GM12878 (cell line): ENCODE measurements around the gene MS4A14. TPM values are rescaled to one million over a fixed set of nuclear protein-coding genes. Genes with fewer than 3 reads are reported as not detected.

Experiments used
- BACH1 ChIP-seq: fragments of 450-650 bp; IDR thresholded peaks from 2 replicates; pipeline ENCODE4 v1.6.1; 2017; ENCODE audit warnings: mild to moderate bottlenecking, borderline replicate concordance
- BCL11A ChIP-seq: IDR thresholded peaks from 2 replicates; pipeline ENCODE4 v1.6.1; 2011; ENCODE audit warnings: low read depth, low read length
- CBX3 ChIP-seq: fragments of 200-600 bp; sonication (generic); IDR thresholded peaks from 2 replicates; pipeline ENCODE4 v1.6.1; 2016; ENCODE audit warnings: low read depth, borderline replicate concordance
- CEBPB ChIP-seq, 2 experiments: fragments of 150-350 bp in 1 of 2; IDR thresholded peaks; 2 replicates each; pipeline ENCODE4 v1.6.1; 2012 to 2014; ENCODE audit warnings: low read depth in 2 of 2, low read length in 2 of 2, borderline replicate concordance in 1 of 2, inconsistent platforms in 1 of 2
- CHD1 ChIP-seq: IDR thresholded peaks from 2 replicates; pipeline ENCODE4 v1.6.1; 2012; ENCODE audit warnings: low read depth, low read length, improper control_type of control experiment
- CHD4 ChIP-seq: fragments of 200-600 bp; sonication (generic); IDR thresholded peaks from 2 replicates; pipeline ENCODE4 v1.6.1; 2016; ENCODE audit warnings: mild to moderate bottlenecking
- GATAD2B ChIP-seq: fragments of 450-650 bp; conservative IDR thresholded peaks from 2 replicates; pipeline ENCODE4 v1.6.1; 2017; ENCODE audit warnings: low read depth, mild to moderate bottlenecking, moderate library complexity
- HDAC6 ChIP-seq: fragments of 200-600 bp; sonication (generic); IDR thresholded peaks from one replicate; pipeline ENCODE4 v1.8.0; 2017; ENCODE audit warnings: antibody characterized with exemption; ENCODE audit not compliant: unreplicated experiment
- IRF3 ChIP-seq: fragments of 450-650 bp; IDR thresholded peaks from 2 replicates; pipeline ENCODE4 v1.6.1; 2014; ENCODE audit warnings: mild to moderate bottlenecking
- MTA2 ChIP-seq: fragments of 450-650 bp; IDR thresholded peaks from 2 replicates; pipeline ENCODE4 v1.6.1; 2016; ENCODE audit warnings: low read depth, mild to moderate bottlenecking, moderate library complexity
- NR2C1 ChIP-seq: fragments of 450-650 bp; IDR thresholded peaks from 2 replicates; pipeline ENCODE4 v1.6.1; 2017; ENCODE audit warnings: antibody characterized with exemption, mild to moderate bottlenecking, moderate library complexity
- PAX5 ChIP-seq: IDR thresholded peaks from 2 replicates; pipeline ENCODE4 v1.6.1; 2011; ENCODE audit warnings: low read depth, low read length, borderline replicate concordance
- PML ChIP-seq: IDR thresholded peaks from 2 replicates; pipeline ENCODE4 v1.6.1; 2012; ENCODE audit warnings: low read length, inconsistent platforms
- POU2F2 ChIP-seq: IDR thresholded peaks from 3 replicates; pipeline ENCODE4 v1.6.1; 2011; ENCODE audit warnings: low read depth, mild to moderate bottlenecking, low read length, borderline replicate concordance
- RB1 ChIP-seq: fragments of 450-650 bp; formaldehyde crosslinking; IDR thresholded peaks from 2 replicates; pipeline ENCODE4 v1.6.1; 2017; ENCODE audit warnings: mild to moderate bottlenecking, borderline replicate concordance
- RELB ChIP-seq: fragments of 450-650 bp; IDR thresholded peaks from 2 replicates; pipeline ENCODE4 v1.6.1; 2017; ENCODE audit warnings: low read depth, mild to moderate bottlenecking, moderate library complexity
- SIX5 ChIP-seq: IDR thresholded peaks from 2 replicates; pipeline ENCODE4 v1.6.1; 2011; ENCODE audit warnings: mild to moderate bottlenecking, low read depth, low read length, moderate library complexity; ENCODE audit not compliant: severe bottlenecking
- SMARCA5 ChIP-seq: fragments of 450-650 bp; IDR thresholded peaks from 2 replicates; pipeline ENCODE4 v1.6.1; 2017; ENCODE audit warnings: mild to moderate bottlenecking
- SPI1 ChIP-seq: IDR thresholded peaks from 2 replicates; pipeline ENCODE4 v1.6.1; 2011; ENCODE audit warnings: low read depth, mild to moderate bottlenecking, low read length, moderate library complexity, borderline replicate concordance; ENCODE audit not compliant: insufficient read depth
- SUZ12 ChIP-seq: fragments of 200-600 bp; sonication (generic); IDR thresholded peaks from one replicate; pipeline ENCODE4 v1.6.1; 2018; ENCODE audit warnings: antibody characterized with exemption, mild to moderate bottlenecking; ENCODE audit not compliant: unreplicated experiment
- TCF7 ChIP-seq: IDR thresholded peaks from 2 replicates; pipeline ENCODE4 v1.6.1; 2014; ENCODE audit warnings: antibody characterized with exemption, borderline replicate concordance
- USF2 ChIP-seq: IDR thresholded peaks from 2 replicates; pipeline ENCODE4 v1.6.1; 2011; ENCODE audit warnings: low read depth, low read length, improper control_type of control experiment, borderline replicate concordance
- ZBTB40 ChIP-seq: fragments of 450-650 bp; IDR thresholded peaks from 2 replicates; pipeline ENCODE4 v1.6.1; 2016; ENCODE audit warnings: mild to moderate bottlenecking, moderate library complexity, borderline replicate concordance
- polyA plus RNA-seq, 11 experiments: library from polyadenylated mRNA; depleted of rRNA in 4 of 11; unstranded in 6 of 11; stranded (reverse) in 5 of 11; fragments of >200 nt; fragmentation: Nextera tagmentation in 4 of 11; fragmentation: Illumina TruSeq in 1 of 11; extraction: Ambion mirVana in 4 of 11; extraction: Trizol in 1 of 11; gene quantifications; 1 replicate in 1 of 11; 2 replicates in 10 of 11; pipeline versions ENCODE4 v1.2.1 to v1.2.3, GENCODE V29; 2011 to 2016; ENCODE audit warnings: inconsistent platforms in 2 of 11, missing spikeins in 2 of 11, low read depth in 1 of 11
- total RNA-seq, 4 experiments: library from RNA; depleted of rRNA in 3 of 4; stranded (reverse); fragments of >200 nt in 3 of 4; fragmentation: Illumina TruSeq in 1 of 4; extraction: Trizol in 1 of 4; gene quantifications; 2 replicates each; pipeline versions ENCODE4 v1.2.1 to v1.2.3, GENCODE V29; 2013 to 2021

The MS4A14 gene
- total and polyA plus RNA-seq, 10 of the 15 experiments (the other 5 are each of a cell fraction or from before 2014, with no cell fraction given), result 0.13 to 1.0 (median 0.63) TPM; not detected in 1

DNA sequence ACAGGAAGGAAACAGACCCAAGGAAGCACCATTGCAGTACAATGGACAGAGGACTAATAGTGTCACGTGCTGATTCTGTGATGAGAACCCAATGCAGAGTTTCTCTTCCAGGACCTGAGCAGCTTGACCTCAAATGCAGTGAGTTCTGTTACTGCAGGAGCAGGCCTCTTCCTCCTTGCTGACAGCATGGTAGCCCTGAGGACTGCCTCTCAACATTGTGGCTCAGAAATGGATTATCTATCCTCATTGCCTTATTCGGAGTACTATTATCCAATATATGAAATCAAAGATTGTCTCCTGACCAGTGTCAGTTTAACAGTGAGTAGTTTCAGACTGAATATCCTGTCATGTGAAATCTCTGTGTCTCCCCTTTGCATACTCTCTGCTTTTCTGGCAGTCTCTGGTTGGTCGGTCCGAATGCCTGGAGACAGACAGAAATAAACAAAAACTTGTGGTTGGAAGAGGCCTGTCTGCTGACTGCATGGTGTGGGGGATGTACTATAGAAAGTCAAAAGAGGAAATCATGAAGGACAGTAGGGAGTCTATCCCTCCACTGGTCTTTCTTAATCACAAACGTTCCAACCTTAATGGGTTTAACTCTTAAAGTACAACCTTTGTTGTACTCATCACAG, 6.9 kb upstream of the MS4A14 start (continued):
- TF ChIP-seq IRF3 (no peak), SIX5 (no peak), RB1 (no peak), MTA2 (peak; percentile 41; the same call in 1 of the 2 replicates), GATAD2B (no peak), CBX3 (no peak), NR2C1 (no peak), TCF7 (no peak), USF2 (peak; percentile 62; the same call in 1 of the 2 replicates), BCL11A (no peak), PML (0 out of 2 replicates have a peak, but pooled peaks have one; percentile 28), PAX5 (0 out of 2 replicates have a peak, but pooled peaks have one; percentile 21), HDAC6 (no peak), SUZ12 (no peak), POU2F2 (peak; percentile 86; the same call in 2 of the 3 replicates), CEBPB (IDR thresholded peaks at IDR 0.05; ENCODE audit: borderline replicate concordance in 1 of 2, low read depth in 2 of 2, low read length in 2 of 2) (no peak), CHD4 (no peak), ZBTB40 (no peak), SPI1 (peak; percentile 75; the same call in 1 of the 2 replicates), RELB (no peak), CHD1 (no peak), BACH1 (no peak), SMARCA5 (no peak)
